ENCODE measurements around the gene HOXD3. TPM values are rescaled to one million over a fixed set of nuclear protein-coding genes. Genes with fewer than 3 reads are reported as not detected.

HOXD3 gene
- total RNA-seq, 3 donors from 2014 or later (not counting 1 experiment from before 2014, with no cell fraction given) = not detected

GRCh38 chr2:176114930-176115625 lies 42.0 kb upstream of the HOXD3 start:
- Histone ChIP-seq H3K36me3 (ENCODE audit: control insufficient read depth, insufficient read depth, low read length) (no peaks in the 10 kb centered on the region), H3K4me1 (ENCODE audit: control insufficient read depth, insufficient read depth, low read length) (peaks cover 4% of the 10 kb centered on the region), H3K27ac (ENCODE audit: low read length) (no peak overlapping the region), H3K9me3 (ENCODE audit: control insufficient read depth, insufficient read depth, low read length) (peaks cover 16% of the 10 kb centered on the region), H3K4me3 (ENCODE audit: low read length) (no peak overlapping the region), H3K27me3 (ENCODE audit: control insufficient read depth, insufficient read depth, low read length) (peaks cover 94% of the 10 kb centered on the region)
- peaks cover 78 to 84% of the 10 kb centered on the region in 2 donors for H3K27me3 Mint-ChIP-seq (ENCODE audit: low read depth in 2 of 2)
- ATAC-seq (no peak), DNase-seq (no peak)
- H3K4me1 Mint-ChIP-seq = peaks cover 9 to 11% of the 10 kb centered on the region in 2 donors
- no peak overlapping the region for H3K27ac Mint-ChIP-seq
- H3K4me3 Mint-ChIP-seq = no peak overlapping the region
- 7% methylated on average over 12 of the region's 16 CpGs for WGBS (ENCODE audit: insufficient coverage)
- peaks cover 2% of the 10 kb centered on the region in 2 donors for H3K9me3 Mint-ChIP-seq
- intact Hi-C loops (cut with micrococcal nuclease) = loop anchor here (5.0 kb wide), 1 partner anchor 38 kb away; no protein-coding TSS in a partner anchor
- TF ChIP-seq, protein P1, sequence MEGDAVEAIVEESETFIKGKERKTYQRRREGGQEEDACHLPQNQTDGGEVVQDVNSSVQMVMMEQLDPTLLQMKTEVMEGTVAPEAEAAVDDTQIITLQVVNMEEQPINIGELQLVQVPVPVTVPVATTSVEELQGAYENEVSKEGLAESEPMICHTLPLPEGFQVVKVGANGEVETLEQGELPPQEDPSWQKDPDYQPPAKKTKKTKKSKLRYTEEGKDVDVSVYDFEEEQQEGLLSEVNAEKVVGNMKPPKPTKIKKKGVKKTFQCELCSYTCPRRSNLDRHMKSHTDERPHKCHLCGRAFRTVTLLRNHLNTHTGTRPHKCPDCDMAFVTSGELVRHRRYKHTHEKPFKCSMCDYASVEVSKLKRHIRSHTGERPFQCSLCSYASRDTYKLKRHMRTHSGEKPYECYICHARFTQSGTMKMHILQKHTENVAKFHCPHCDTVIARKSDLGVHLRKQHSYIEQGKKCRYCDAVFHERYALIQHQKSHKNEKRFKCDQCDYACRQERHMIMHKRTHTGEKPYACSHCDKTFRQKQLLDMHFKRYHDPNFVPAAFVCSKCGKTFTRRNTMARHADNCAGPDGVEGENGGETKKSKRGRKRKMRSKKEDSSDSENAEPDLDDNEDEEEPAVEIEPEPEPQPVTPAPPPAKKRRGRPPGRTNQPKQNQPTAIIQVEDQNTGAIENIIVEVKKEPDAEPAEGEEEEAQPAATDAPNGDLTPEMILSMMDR (IDR thresholded peaks at IDR 0.05) = no peak
- H3K36me3 Mint-ChIP-seq = peaks cover 14% of the 10 kb centered on the region

GRCh38 chr2:176115883-176116813 lies 41.0 kb upstream of the HOXD3 start, which contains the start of gene HOXD10:
TSS of gene HOXD10 (plus strand) at chr2:176116778. CDS start at chr2:176116834, 56 bp downstream.
- Histone ChIP-seq H3K36me3 (ENCODE audit: control insufficient read depth, insufficient read depth, low read length) (no peaks in the 10 kb centered on the region), H3K9me3 (ENCODE audit: control insufficient read depth, insufficient read depth, low read length) (peaks cover 16% of the 10 kb centered on the region), H3K4me3 (ENCODE audit: low read length) (no peak within 1 kb of the TSS), H3K27me3 (ENCODE audit: control insufficient read depth, insufficient read depth, low read length) (peaks cover 94% of the 10 kb centered on the region), H3K27ac (ENCODE audit: low read length) (no peak within 1 kb of the TSS), H3K4me1 (ENCODE audit: control insufficient read depth, insufficient read depth, low read length) (peaks cover 4% of the 10 kb centered on the region)
- intact Hi-C loops (cut with micrococcal nuclease) = no loop called here
- DNase-seq (no peak), ATAC-seq (no peak)
- 13% methylated on average over 66 of the region's 66 CpGs for WGBS (ENCODE audit: insufficient coverage)
- Mint-ChIP-seq H3K4me3 (no peak within 1 kb of the TSS), H3K27me3 (ENCODE audit: low read depth in 2 of 2) (peaks cover 81 to 84% of the 10 kb centered on the region in 2 donors), H3K27ac (no peak within 1 kb of the TSS), H3K9me3 (peaks cover 2% of the 10 kb centered on the region in 2 donors), H3K4me1 (peaks cover 9 to 11% of the 10 kb centered on the region in 2 donors), H3K36me3 (peaks cover 14% of the 10 kb centered on the region)
- TF ChIP-seq, protein P1 (IDR thresholded peaks at IDR 0.05) = no peak

GRCh38 chr2:176117162-176117822 lies 39.8 kb upstream of the HOXD3 start:
- H3K4me3 Mint-ChIP-seq = no peak overlapping the region
- intact Hi-C loops (cut with micrococcal nuclease) = no loop called here
- H3K27ac Mint-ChIP-seq = no peak overlapping the region

More at GRCh38 chr2:176117162-176117822, 39.8 kb upstream of the HOXD3 start:
- Histone ChIP-seq H3K27me3 (ENCODE audit: control insufficient read depth, insufficient read depth, low read length) (peaks cover 89% of the 10 kb centered on the region), H3K4me1 (ENCODE audit: control insufficient read depth, insufficient read depth, low read length) (peaks cover 5% of the 10 kb centered on the region), H3K4me3 (ENCODE audit: low read length) (no peak overlapping the region), H3K27ac (ENCODE audit: low read length) (no peak overlapping the region), H3K9me3 (ENCODE audit: control insufficient read depth, insufficient read depth, low read length) (peaks cover 13% of the 10 kb centered on the region), H3K36me3 (ENCODE audit: control insufficient read depth, insufficient read depth, low read length) (no peaks in the 10 kb centered on the region)
- peaks cover 9 to 11% of the 10 kb centered on the region in 2 donors for H3K4me1 Mint-ChIP-seq
- H3K27me3 Mint-ChIP-seq (ENCODE audit: low read depth in 2 of 2) = peaks cover 75 to 77% of the 10 kb centered on the region in 2 donors
- H3K9me3 Mint-ChIP-seq = peaks cover 2% of the 10 kb centered on the region in 2 donors
- DNase-seq = no peak
- ATAC-seq = no peak
- TF ChIP-seq, protein P1 (IDR thresholded peaks at IDR 0.05) = no peak
- H3K36me3 Mint-ChIP-seq = peaks cover 14% of the 10 kb centered on the region
- 25% methylated on average over 40 of the region's 40 CpGs for WGBS (ENCODE audit: insufficient coverage)
